SK-N-SH (cell line): ENCODE measurements around the gene BAIAP2.

ENCODE experiments used
- FOXJ3 ChIP-seq: sonication (generic); formaldehyde crosslinking; IDR thresholded peaks from 2 replicates; pipeline ENCODE4 v1.5.1; 2020; ENCODE audit warnings: mild to moderate bottlenecking, missing genetic modification reagents
- FOXM1 ChIP-seq: IDR thresholded peaks from 2 replicates; pipeline ENCODE4 v1.4.0; 2012; ENCODE audit warnings: low read depth, mild to moderate bottlenecking
- MXI1 ChIP-seq: IDR thresholded peaks from 2 replicates; pipeline ENCODE4 v1.6.1; 2012; ENCODE audit warnings: mild to moderate bottlenecking, low read depth, low read length, improper control_type of control experiment
- RAD21 ChIP-seq: IDR thresholded peaks from 2 replicates; pipeline ENCODE4 v1.6.1; 2012; ENCODE audit warnings: mild to moderate bottlenecking, low read length
- SMC3 ChIP-seq: IDR thresholded peaks from 2 replicates; pipeline ENCODE4 v1.6.1; 2012; ENCODE audit warnings: low read depth, low read length, improper control_type of control experiment
- YY1 ChIP-seq: IDR thresholded peaks from 2 replicates; pipeline ENCODE4 v1.4.0; 2012; ENCODE audit warnings: low read depth, mild to moderate bottlenecking
- TF ChIP-seq, protein P1 (sequence below): fragments of 200-600 bp; sonication (generic); IDR thresholded peaks from 2 replicates; pipeline ENCODE4 v1.6.1; 2017; ENCODE audit warnings: antibody characterized with exemption, mild to moderate bottlenecking, moderate library complexity
- TF ChIP-seq, protein P2 (sequence below): IDR thresholded peaks from 2 replicates; pipeline ENCODE4 v1.4.0; 2012; ENCODE audit warnings: low read depth, borderline replicate concordance

DNA sequence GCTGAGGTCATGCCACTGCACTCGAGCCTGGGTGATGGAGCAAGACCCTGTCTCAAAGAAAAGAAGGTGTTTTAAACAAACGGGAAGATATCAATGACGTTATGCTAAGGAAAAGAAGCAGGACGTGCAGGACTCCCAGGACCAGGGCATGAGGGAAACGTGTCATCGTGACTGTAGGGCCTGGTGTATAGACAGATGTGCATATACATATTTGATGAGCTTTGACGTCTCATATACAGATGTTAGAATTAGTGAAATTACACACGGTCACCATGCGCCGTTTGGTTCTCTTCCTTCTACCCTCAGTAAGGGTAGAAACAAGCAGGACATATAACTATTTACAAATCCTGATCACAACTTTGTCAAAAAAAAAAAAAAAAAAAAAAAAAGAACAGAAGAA is 112.8 kb downstream of the BAIAP2 start:
- TF ChIP-seq RAD21 (no peak), YY1 (no peak), MXI1 (no peak), FOXJ3 (CRISPR knock-in tag) (no peak), FOXM1 (no peak), SMC3 (no peak)
- TF ChIP-seq, protein P1, sequence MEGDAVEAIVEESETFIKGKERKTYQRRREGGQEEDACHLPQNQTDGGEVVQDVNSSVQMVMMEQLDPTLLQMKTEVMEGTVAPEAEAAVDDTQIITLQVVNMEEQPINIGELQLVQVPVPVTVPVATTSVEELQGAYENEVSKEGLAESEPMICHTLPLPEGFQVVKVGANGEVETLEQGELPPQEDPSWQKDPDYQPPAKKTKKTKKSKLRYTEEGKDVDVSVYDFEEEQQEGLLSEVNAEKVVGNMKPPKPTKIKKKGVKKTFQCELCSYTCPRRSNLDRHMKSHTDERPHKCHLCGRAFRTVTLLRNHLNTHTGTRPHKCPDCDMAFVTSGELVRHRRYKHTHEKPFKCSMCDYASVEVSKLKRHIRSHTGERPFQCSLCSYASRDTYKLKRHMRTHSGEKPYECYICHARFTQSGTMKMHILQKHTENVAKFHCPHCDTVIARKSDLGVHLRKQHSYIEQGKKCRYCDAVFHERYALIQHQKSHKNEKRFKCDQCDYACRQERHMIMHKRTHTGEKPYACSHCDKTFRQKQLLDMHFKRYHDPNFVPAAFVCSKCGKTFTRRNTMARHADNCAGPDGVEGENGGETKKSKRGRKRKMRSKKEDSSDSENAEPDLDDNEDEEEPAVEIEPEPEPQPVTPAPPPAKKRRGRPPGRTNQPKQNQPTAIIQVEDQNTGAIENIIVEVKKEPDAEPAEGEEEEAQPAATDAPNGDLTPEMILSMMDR, result no peak
- TF ChIP-seq, protein P2, sequence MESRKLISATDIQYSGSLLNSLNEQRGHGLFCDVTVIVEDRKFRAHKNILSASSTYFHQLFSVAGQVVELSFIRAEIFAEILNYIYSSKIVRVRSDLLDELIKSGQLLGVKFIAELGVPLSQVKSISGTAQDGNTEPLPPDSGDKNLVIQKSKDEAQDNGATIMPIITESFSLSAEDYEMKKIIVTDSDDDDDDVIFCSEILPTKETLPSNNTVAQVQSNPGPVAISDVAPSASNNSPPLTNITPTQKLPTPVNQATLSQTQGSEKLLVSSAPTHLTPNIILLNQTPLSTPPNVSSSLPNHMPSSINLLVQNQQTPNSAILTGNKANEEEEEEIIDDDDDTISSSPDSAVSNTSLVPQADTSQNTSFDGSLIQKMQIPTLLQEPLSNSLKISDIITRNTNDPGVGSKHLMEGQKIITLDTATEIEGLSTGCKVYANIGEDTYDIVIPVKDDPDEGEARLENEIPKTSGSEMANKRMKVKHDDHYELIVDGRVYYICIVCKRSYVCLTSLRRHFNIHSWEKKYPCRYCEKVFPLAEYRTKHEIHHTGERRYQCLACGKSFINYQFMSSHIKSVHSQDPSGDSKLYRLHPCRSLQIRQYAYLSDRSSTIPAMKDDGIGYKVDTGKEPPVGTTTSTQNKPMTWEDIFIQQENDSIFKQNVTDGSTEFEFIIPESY, result no peak
